DMS53 treated with DMSO at 0.1 percent for 48 hours (cell line): Measurements from ENCODE around the gene C6orf136.

Experiments
- DNase-seq: peaks from one replicate; lab custom pipeline; 2025; ENCODE audit not compliant: unreplicated experiment; lab: John Stamatoyannopoulos, UW

C6orf136 gene, protein sequence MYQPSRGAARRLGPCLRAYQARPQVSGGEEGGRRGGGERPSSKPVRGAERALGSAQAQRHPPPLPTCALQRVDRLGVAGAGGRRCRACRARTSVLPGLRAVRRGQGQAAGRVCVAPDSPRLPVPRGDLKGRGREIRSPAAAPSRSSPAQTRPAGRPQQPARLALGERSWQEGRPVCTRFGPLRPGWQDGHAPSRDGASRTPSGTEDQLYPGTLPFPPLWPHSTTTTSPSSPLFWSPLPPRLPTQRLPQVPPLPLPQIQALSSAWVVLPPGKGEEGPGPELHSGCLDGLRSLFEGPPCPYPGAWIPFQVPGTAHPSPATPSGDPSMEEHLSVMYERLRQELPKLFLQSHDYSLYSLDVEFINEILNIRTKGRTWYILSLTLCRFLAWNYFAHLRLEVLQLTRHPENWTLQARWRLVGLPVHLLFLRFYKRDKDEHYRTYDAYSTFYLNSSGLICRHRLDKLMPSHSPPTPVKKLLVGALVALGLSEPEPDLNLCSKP

GRCh38 chr6:30646450-30647241, at the start of gene C6orf136:
Gene C6orf136 (plus strand): TSS chr6:30647133. CDS start chr6:30647232, 99 bp downstream.
- DNase-seq = peak; percentile 93

DNA sequence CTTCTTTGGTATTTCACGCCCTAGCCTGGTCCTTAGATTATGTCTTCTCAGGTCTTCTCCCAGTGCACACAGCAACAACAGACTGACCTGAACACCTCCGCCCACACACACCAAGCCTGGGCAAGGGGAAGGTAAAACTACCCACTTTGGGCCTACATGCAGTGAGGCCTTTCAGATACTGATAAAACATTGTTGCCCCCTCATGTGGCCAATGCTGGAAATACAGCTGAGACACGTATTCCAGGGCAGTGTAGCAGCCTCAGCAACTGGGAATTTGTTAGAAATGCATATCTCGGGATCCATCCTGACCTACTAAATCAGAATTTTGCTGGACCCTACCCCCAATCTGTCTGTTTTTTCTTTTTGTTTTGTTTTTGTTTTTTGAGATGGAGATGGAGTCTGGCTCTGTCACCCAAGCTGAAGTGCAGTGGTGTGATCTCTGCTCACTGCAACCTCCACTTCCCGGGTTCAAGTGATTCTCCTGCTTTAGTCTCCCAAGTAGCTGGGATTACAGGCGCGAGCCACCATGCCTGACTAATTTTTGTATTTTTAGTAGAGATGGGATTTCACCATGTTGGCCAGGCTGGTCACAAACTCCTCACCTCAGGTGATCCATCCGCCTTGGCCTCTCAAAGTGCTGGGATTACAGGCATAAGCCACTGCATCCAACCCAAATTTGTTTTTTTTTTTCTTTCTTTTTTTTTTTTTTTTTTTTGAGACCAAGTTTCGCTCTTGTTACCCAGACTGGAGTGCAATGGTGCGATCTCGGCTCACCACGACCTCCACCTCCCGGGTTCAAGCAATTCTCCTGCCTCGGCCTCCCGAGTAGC, 49.4 kb upstream of the C6orf136 start:
- peak; percentile 73 for DNase-seq

- DNase-seq = no peak
Observed at GRCh38 chr6:30598912-30599624, 47.9 kb upstream of the C6orf136 start.

- no peak for DNase-seq
Observed at GRCh38 chr6:30599625-30600324, 47.2 kb upstream of the C6orf136 start.

GRCh38 chr6:30600451-30600961, 46.4 kb upstream of the C6orf136 start:
- DNase-seq = no peak

DNA sequence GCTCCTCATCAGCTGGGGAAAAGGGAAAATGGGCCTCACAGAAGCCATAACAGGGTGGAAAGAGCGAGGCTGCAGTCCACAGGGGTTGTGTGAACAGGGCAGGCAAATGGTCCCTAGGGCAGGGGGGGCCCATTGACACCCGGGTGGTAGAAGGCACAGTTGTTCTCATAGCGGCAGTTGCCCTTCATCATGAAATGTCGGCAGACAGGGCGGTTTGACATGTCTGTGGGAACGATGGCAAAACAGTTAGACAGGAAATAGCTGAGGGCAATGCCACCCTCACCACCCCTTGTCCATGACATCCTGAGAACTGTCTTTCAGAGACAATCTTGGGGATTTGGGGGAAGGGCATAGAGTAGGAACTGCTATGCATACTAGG, 45.5 kb upstream of the C6orf136 start:
- no peak for DNase-seq

- no peak for DNase-seq
Observed at GRCh38 chr6:30601815-30602641, 44.9 kb upstream of the C6orf136 start.

DNA sequence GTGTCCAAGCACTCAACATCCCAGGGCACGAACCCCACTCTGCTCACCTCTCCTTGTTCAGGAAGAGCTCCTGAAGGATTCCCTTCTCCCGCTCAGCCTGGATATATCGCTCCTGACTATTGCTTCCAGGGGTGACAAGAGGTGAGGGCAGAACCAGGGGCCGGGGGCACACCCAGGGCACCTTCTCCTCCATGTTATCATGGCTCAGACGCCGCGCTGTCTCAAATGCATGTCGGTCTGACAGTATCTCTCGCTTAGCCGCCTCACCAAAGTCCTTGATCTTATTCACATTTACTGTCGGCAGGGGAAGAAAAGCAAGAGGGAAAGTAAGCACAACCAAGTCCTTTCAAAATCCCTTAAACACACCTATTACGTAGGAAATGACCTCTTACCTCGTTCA, 43.0 kb upstream of the C6orf136 start:
- no peak for DNase-seq

- no peak for DNase-seq
Observed at GRCh38 chr6:30610065-30610464, 36.9 kb upstream of the C6orf136 start.

DNA sequence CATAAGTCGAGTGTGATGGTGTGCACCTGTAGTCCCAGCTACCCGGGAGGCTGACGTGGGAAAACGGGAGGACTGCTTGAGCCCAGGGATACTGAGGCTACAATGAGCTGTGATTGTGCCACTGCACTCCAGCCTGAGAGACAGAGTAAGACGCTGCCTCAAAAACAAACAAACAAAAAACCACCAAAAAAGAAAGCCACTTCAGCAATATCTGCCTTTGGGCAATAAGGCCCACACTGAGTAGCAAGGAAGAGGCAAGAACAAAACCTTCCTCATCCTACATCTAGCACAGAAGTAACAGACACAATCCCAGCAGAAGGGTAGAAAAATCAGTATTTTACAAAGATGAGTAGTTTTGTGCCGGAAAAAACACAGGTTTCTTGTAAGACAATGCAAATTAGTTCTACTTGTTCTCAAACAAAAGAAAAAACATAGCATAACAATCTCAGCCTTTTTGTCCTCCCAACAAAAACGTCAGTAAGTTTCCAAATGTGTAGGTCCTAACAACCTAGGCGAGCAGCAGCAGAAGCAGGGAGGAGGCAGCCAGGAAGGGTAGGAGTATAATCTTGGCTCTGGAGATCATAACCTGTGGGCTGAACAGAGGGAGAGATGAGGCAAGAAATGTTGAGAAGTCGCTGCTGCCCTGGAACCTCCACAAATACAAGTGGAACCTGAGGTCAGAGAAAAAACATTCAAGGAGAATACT, 35.6 kb upstream of the C6orf136 start:
- no peak for DNase-seq

DNA sequence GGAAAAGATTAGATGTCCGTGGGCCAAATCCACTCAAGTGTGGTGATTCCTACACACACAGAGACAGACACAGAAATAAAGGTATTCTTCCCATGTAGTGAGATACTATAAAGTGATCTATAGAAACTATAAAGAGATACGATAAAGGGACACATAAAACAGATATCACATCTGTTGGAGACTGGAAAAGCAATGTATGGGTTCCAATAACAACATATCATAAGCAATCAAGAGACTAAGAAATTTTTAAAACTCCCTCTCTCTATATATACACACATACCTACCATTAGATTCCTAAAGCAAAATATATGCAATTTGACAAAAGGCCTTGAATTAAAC, 35.1 kb upstream of the C6orf136 start:
- no peak for DNase-seq

GRCh38 chr6:30612213-30612612, 34.7 kb upstream of the C6orf136 start:
- DNase-seq = no peak

DNA sequence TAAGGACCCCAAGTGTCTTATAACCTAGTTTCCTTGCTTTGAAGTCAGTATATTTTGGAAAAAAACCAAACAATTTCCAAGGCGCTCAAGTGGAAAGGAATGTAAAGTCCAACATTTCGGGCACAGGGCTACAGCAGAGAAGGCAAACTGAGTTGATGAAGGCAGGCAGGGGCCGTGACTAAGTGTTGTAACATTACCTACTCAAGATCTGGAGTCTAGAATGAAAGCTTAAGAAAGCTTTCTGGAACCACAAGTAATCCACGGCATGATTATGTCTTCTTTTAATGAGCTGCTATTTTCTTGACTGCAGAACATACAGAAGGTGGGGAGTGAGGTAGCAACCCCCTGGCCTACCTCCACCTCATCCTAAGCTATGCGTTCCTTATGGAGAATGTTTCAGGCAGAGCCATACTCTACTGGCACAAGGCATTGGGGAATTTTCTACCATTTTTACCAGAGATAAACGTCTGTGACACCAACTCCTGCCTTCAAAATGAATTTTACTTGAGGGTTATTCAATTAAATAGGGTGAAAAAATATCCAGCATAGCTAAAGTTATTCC, 34.2 kb upstream of the C6orf136 start:
- DNase-seq = no peak

DNA sequence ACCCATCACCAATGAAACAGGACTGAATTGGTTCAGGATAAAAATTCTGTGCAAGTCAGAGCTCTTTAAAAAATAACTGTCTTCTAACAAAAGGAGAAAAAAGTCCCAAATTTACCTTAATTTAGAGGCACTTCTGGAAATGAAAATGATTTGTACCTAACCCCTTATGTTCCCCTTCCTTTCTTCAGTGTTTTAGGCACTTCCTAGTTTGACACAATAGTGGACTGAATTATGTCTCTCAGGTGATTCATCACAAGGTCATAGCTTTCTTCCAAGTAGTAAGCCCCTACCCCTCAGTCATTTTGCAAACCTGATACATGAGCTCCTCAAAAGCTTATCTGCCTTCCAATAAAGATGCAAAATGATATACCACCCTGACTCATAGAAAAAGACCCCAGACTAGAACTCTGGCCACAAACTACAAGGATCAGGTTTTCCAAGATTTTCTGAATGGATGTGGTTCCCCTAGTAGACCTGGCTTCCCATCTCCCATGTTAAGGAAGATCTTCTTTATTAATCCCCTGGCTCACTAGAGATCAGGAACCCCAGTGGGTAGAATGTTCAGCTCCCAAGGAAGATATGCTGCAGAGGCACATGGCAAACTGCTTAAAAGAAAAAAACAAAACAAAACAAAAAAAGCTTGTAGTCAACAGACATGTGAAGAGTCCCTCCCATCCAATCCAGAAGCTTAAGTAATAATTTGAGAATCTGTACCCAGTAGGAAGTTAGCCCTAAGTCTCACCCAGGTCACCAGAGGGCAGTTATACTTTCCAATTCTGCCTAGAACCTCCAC, 33.5 kb upstream of the C6orf136 start:
- DNase-seq = no peak

GRCh38 chr6:30614044-30614842, 32.7 kb upstream of the C6orf136 start:
- no peak for DNase-seq

- DNase-seq = peak; percentile 95
Observed at GRCh38 chr6:30614843-30615218, 32.1 kb upstream of the C6orf136 start.
